GM13976 (cell line): ENCODE data around the gene KLHL1.

ENCODE experiments used
- DNase-seq: peaks from one replicate; pipeline ENCODE4 v3.0.0; 2012; ENCODE audit warnings: low spot score
- in situ Hi-C: fragments of 300-500 bp; cut with MboI; formaldehyde crosslinking; loops from one replicate; pipeline ENCODE4 v1.12.0; 2022; ENCODE audit warnings: low sequenced_read_pairs, mixed read lengths, inconsistent platforms; ENCODE audit not compliant: unreplicated experiment
- TF ChIP-seq, protein P1 (sequence below): IDR thresholded peaks from 2 replicates; pipeline ENCODE4 v1.5.1; 2012; ENCODE audit warnings: borderline replicate concordance, mild to moderate bottlenecking; ENCODE audit not compliant: insufficient read depth; ENCODE audit errors: extremely low read depth, missing control alignments, control extremely low read depth

KLHL1 gene

DNA sequence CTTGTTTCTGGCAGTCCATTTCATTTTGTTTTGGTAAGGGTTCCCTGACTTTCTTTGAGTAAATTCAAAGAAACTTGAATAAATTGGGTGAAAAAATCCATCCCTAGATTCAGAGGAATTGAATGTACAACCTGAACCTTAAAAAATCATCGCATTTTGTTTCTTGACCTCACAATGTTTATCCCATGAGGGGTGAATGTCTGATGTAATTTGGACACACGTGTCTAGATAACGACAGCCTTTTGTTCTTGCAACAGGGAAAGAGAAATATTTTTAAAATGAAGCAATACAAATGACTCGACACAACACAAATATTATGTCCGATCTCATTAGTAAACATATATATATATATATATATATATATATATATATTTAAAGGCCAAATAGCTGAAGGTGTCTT lies 453.9 kb downstream of the KLHL1 start:
- TF ChIP-seq, protein P1, sequence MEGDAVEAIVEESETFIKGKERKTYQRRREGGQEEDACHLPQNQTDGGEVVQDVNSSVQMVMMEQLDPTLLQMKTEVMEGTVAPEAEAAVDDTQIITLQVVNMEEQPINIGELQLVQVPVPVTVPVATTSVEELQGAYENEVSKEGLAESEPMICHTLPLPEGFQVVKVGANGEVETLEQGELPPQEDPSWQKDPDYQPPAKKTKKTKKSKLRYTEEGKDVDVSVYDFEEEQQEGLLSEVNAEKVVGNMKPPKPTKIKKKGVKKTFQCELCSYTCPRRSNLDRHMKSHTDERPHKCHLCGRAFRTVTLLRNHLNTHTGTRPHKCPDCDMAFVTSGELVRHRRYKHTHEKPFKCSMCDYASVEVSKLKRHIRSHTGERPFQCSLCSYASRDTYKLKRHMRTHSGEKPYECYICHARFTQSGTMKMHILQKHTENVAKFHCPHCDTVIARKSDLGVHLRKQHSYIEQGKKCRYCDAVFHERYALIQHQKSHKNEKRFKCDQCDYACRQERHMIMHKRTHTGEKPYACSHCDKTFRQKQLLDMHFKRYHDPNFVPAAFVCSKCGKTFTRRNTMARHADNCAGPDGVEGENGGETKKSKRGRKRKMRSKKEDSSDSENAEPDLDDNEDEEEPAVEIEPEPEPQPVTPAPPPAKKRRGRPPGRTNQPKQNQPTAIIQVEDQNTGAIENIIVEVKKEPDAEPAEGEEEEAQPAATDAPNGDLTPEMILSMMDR = no peak

More for the DNA sequence above, 453.9 kb downstream of the KLHL1 start:
- no peak for DNase-seq
- in situ Hi-C loops = no loop called here
